COLO668 (cell line): ENCODE measurements around the gene ARHGAP32.
A peak's percentile ranks its signal among the peaks of the same experiment; 100 is the strongest.
"Not testable (repeated sequence)": the region's sequence is repeated elsewhere in the genome, so short reads cannot be mapped to it uniquely, and the experiment has no call there.

Experiments
- DNase-seq: peaks from one replicate; lab custom pipeline; 2025; ENCODE audit not compliant: unreplicated experiment; lab: John Stamatoyannopoulos, UW

The ARHGAP32 gene

GRCh38 chr11:128937480-128937879 is 254.6 kb downstream of the ARHGAP32 start:
- DNase-seq = no peak

- DNase-seq = peak; percentile 27
These were observed 255.4 kb downstream of the ARHGAP32 start for GRCh38 chr11:128936606-128937251.

- no peak for DNase-seq
These were observed 257.2 kb downstream of the ARHGAP32 start for GRCh38 chr11:128934926-128935325.

GRCh38 chr11:128934351-128934750 is 257.8 kb downstream of the ARHGAP32 start:
- no peak for DNase-seq

GRCh38 chr11:128933481-128934178 is 258.5 kb downstream of the ARHGAP32 start:
- no peak for DNase-seq

- DNase-seq = peak; percentile 39
These were observed 260.5 kb downstream of the ARHGAP32 start for GRCh38 chr11:128931668-128932067.

- DNase-seq = no peak
These were observed 261.1 kb downstream of the ARHGAP32 start for GRCh38 chr11:128931066-128931465.

- DNase-seq = no peak
These were observed 262.1 kb downstream of the ARHGAP32 start for GRCh38 chr11:128929991-128930390.

- no peak for DNase-seq
These were observed 262.7 kb downstream of the ARHGAP32 start for GRCh38 chr11:128929468-128929867.

- DNase-seq = no peak
These were observed 263.7 kb downstream of the ARHGAP32 start for GRCh38 chr11:128928400-128928799.

GRCh38 chr11:128927683-128928336 is 264.3 kb downstream of the ARHGAP32 start:
- DNase-seq = no peak

GRCh38 chr11:128927108-128927461 is 265.0 kb downstream of the ARHGAP32 start:
- DNase-seq = no peak

GRCh38 chr11:128926437-128927107 is 265.6 kb downstream of the ARHGAP32 start:
- DNase-seq = no peak

- DNase-seq = no peak
These were observed 266.1 kb downstream of the ARHGAP32 start for GRCh38 chr11:128926000-128926399.

GRCh38 chr11:128925250-128925600 is 266.9 kb downstream of the ARHGAP32 start:
- DNase-seq = no peak

GRCh38 chr11:128924510-128925249 is 267.4 kb downstream of the ARHGAP32 start:
- no peak for DNase-seq

GRCh38 chr11:128924104-128924503 is 268.0 kb downstream of the ARHGAP32 start:
- no peak for DNase-seq

- no peak for DNase-seq
These were observed 270.3 kb downstream of the ARHGAP32 start for GRCh38 chr11:128921793-128922192.

GRCh38 chr11:128920666-128921065 is 271.5 kb downstream of the ARHGAP32 start:
- no peak for DNase-seq

- not testable (repeated sequence) for DNase-seq
These were observed 272.5 kb downstream of the ARHGAP32 start for GRCh38 chr11:128919635-128920034.

GRCh38 chr11:128919216-128919615 is 272.9 kb downstream of the ARHGAP32 start:
- DNase-seq = no peak
